ENCODE results near the gene MAML1.
A peak's percentile ranks its signal among the peaks of the same experiment; 100 is the strongest.

The MAML1 gene

GRCh38 chr5:179817470-179817840 is 84.8 kb downstream of the MAML1 start:
- peak overlapping the region; percentile 31 for H3K4me3 ChIP-seq (ENCODE audit: low read depth, low read length)
- in situ Hi-C loops (cut with HindIII; ENCODE audit: low sequenced_read_pairs): no loop called here
- DNase-seq (ENCODE audit: low read depth, low spot score): no peak
- no peak for TF ChIP-seq CTCF (IDR thresholded peaks at IDR 0.05; ENCODE audit: low read depth, low read length)

DNA sequence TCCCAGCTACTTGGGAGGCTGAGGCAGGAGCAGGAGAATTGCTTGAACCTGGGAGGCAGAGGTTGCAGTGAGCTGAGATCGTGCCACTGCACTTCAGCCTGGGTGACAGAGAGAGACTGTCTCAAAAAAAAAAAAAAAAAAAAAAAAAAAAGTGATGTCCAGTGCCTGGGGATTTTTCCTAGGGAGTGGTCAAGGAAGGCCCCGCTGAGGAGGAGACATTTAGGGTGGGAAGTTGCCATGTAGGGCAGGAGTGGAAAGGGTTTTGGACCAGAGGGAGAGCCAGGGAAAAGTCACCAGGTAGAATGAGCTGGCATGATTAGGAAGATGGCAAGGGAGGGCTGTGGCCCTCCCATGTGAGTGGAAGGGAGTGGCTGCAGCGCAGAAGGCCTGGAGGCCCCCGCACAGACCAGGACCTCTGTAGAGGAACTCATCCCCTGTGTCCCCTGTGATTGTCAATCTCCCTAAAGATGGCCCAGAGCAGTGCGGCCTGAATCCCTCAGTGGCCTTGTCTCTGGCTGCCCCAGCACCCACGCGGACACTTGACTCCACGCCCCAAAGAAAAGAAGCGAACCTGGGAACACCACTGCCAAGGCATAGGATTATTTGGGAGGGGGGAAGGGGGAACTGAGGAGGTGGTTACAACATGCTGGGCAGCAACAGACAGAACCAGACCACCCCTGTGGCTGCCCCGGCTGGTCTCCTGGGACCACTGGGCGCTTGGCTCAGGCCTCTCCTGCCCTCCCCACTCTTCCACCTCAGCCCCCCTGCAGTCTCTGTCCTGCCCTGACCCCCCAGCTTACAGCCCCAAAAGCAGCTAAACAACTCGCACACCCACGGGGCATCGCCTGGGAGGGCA is 85.5 kb downstream of the MAML1 start:
- no peak overlapping the region for H3K4me3 ChIP-seq (ENCODE audit: low read depth, low read length)
- no peak for TF ChIP-seq CTCF (IDR thresholded peaks at IDR 0.05; ENCODE audit: low read depth, low read length)
- in situ Hi-C loops (cut with HindIII; ENCODE audit: low sequenced_read_pairs): no loop called here
- DNase-seq (ENCODE audit: low read depth, low spot score): no peak

DNA sequence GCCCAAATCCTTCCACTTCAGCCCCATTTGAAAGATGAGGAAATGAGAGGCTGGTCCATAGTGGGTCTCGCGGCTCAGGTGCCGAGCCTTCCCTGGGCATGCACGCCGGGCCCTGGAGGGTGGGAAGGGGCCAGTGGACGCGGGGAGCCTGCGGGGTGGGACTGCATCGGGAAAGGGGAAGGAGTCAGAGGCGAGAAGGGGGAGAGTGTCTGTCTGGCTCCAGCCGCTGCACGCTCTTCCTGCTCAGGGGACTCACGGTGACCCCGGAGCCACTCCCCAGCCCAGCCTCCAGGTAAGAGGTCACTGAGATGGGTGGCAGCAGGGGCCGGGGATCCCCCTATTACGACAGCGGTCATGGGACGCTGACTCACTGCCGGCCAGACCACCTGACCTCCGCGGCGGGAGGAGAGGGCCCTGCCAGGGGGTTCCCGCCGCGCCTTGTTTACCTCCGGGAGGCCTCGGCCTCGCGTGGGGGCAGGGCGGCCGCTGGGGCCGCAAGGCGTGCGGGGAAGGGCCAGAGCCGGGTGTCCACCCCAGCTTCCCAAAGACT is 86.2 kb downstream of the MAML1 start:
- in situ Hi-C loops (cut with HindIII; ENCODE audit: low sequenced_read_pairs): no loop called here
- no peak for TF ChIP-seq CTCF (IDR thresholded peaks at IDR 0.05; ENCODE audit: low read depth, low read length)
- DNase-seq (ENCODE audit: low read depth, low spot score): peak; percentile 93
- no peak overlapping the region for H3K4me3 ChIP-seq (ENCODE audit: low read depth, low read length)

- peak; percentile 66 for DNase-seq (ENCODE audit: low read depth, low spot score)
- no peak overlapping the region for H3K4me3 ChIP-seq (ENCODE audit: low read depth, low read length)
- TF ChIP-seq CTCF (IDR thresholded peaks at IDR 0.05; ENCODE audit: low read depth, low read length): no peak
- in situ Hi-C loops (cut with HindIII; ENCODE audit: low sequenced_read_pairs): no loop called here
Observed at GRCh38 chr5:179819296-179820126, 86.9 kb downstream of the MAML1 start.

DNA sequence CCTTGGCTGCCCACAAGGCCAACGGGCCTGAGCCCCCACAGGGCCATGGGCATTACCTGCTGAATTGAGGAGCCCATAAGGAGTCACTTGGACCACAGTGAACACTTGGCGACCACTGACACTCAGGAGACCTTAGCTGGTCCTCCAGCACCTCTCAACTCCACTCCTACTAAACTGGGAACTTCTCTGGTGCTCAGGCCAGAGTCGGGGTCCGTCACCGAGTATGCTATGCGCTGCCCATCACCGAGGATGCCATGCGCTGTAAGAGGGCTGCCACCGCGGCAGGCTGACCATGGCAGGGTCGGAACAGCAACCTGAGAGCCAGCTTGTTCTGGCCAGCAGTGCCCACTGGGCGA is 87.5 kb downstream of the MAML1 start:
- in situ Hi-C loops (cut with HindIII; ENCODE audit: low sequenced_read_pairs): no loop called here
- no peak overlapping the region for H3K4me3 ChIP-seq (ENCODE audit: low read depth, low read length)
- TF ChIP-seq CTCF (IDR thresholded peaks at IDR 0.05; ENCODE audit: low read depth, low read length): no peak
- DNase-seq (ENCODE audit: low read depth, low spot score): no peak

DNA sequence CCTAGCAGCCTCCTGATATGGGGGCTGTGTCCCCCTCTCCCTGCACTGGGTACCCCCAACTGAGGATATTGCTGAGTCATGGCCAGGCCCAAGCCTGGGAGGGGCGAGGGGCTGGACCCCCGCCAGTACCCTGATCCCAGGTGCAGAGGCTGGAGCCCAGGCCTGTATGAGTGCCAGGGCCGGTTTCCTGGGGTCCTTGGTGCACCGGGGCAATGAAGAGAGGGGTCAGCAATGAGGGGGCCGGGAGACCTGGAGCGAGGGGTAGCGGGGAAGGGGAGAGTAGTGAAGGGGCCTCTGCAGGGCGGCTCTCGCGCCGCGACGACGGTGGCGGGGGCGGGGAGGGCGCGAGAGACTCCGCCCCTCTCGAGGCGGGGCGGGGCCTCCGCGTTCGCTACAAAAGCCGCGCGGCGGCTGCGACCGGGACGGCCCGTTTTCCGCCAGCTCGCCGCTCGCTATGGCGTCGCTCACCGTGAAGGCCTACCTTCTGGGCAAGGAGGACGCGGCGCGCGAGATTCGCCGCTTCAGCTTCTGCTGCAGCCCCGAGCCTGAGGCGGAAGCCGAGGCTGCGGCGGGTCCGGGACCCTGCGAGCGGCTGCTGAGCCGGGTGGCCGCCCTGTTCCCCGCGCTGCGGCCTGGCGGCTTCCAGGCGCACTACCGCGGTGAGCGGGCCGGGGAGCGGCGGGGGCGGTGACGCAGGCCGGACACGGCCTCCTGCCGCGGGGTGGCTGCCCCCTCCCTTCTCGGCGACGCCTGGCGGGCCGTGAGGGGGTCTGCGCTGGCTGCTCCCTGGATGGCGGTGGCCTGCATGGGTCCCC is 88.1 kb downstream of the MAML1 start, which contains the start of gene SQSTM1:
Gene SQSTM1, plus strand, starts transcription at position 423 of the 815 bp plus-strand sequence. Its CDS starts 32 bp downstream, at position 455.
- TF ChIP-seq CTCF (IDR thresholded peaks at IDR 0.05; ENCODE audit: low read depth, low read length): peak; percentile 4
- DNase-seq (ENCODE audit: low read depth, low spot score): peak; percentile 82
- in situ Hi-C loops (cut with HindIII; ENCODE audit: low sequenced_read_pairs): no loop called here
- peak within 1 kb of the TSS; percentile 80 for H3K4me3 ChIP-seq (ENCODE audit: low read depth, low read length)

Data from astrocyte of the spinal cord (primary cell).